ENCODE results near the gene RGS11.

GRCh38 chr16:247027-247426 lies 28.7 kb downstream of the RGS11 start:
- TF ChIP-seq CTCF (conservative IDR thresholded peaks at IDR 0.05; ENCODE audit: low read depth, low read length) (no peak), POLR2A (IDR thresholded peaks at IDR 0.05; ENCODE audit: low read depth, low read length) (no peak), RAD21 (IDR thresholded peaks at IDR 0.05; ENCODE audit: low read length) (no peak), MAZ (IDR thresholded peaks at IDR 0.05; ENCODE audit: borderline replicate concordance, low read depth, low read length) (no peak), CEBPB (IDR thresholded peaks at IDR 0.05; ENCODE audit: low read depth, low read length) (no peak), USF2 (IDR thresholded peaks at IDR 0.05; ENCODE audit: low read depth, low read length) (no peak)
